ENCODE measurements around the gene TPI1. TPM values are rescaled to one million over a fixed set of nuclear protein-coding genes. Genes with fewer than 3 reads are reported as not detected.

TPI1 gene
- total and polyA plus RNA-seq, 2 of the 8 experiments (the other 6 are each of a cell fraction or from before 2014, with no cell fraction given), result 910 to 3,018 TPM

GRCh38 chr12:6905414-6906040 lies 38.2 kb downstream of the TPI1 start:
- Histone ChIP-seq H2BK12ac (ENCODE audit: low read depth, low read length) (no peak overlapping the region), H3K79me1 (ENCODE audit: low read depth, low read length) (no peaks in the 10 kb centered on the region), H3K4me3 (ENCODE audit: extremely low read depth in 1 of 4, insufficient read depth in 2 of 4, low read depth in 3 of 4, low read length in 4 of 4) (peak overlapping the region in 3 of 4 experiments; percentile 48 to 64 (median 56); a peak in 5 of 8 replicates), H3K9me3 (ENCODE audit: insufficient read depth in 2 of 2, low read depth in 1 of 2, low read length in 1 of 2) (no peaks in the 10 kb centered on the region), H3K4me1 (replicated peaks in 1 of 4; ENCODE audit: control insufficient read depth in 3 of 4, insufficient read depth in 4 of 4, low read length in 3 of 4) (peaks cover 3 to 12% (median 7%) of the 10 kb centered on the region in 4 experiments; a peak in 5 of 7 replicates), H4K91ac (replicated peaks; ENCODE audit: insufficient read length, low read length) (no peak overlapping the region), H3K56ac (replicated peaks; ENCODE audit: insufficient read length, low read depth, low read length) (no peak overlapping the region), H2BK15ac (ENCODE audit: low read length) (0 out of 2 replicates have a peak overlapping the region, but pooled peaks have one; percentile 22), H2AFZ (ENCODE audit: low read length) (no peak overlapping the region), H4K8ac (ENCODE audit: extremely low read depth, insufficient read depth, low read length) (no peak overlapping the region), H3K27ac (ENCODE audit: low read depth, low read length) (peak overlapping the region; percentile 76; the same call in 1 of the 2 replicates), H3K14ac (ENCODE audit: insufficient read length) (no peak overlapping the region), H2BK120ac (replicated peaks; ENCODE audit: low read depth, low read length) (no peak overlapping the region), H4K20me1 (replicated peaks in 1 of 2; ENCODE audit: control insufficient read depth in 1 of 2, insufficient read depth in 2 of 2, low read length in 2 of 2) (no peaks in the 10 kb centered on the region), H3K36me3 (ENCODE audit: control insufficient read depth in 2 of 4, insufficient read depth in 4 of 4, low read length in 3 of 4) (no peaks in the 10 kb centered on the region), H3K23ac (ENCODE audit: insufficient read length) (no peak overlapping the region), H2BK20ac (ENCODE audit: low read length) (no peak overlapping the region), H2AK5ac (ENCODE audit: low read depth, low read length) (no peak overlapping the region), H3K4me2 (ENCODE audit: insufficient read depth in 1 of 2, low read depth in 2 of 2, low read length in 2 of 2) (peak overlapping the region; percentile 84 to 95), H3K4ac (replicated peaks; ENCODE audit: insufficient read length, low read depth, low read length) (no peak overlapping the region), H3K79me2 (ENCODE audit: control insufficient read depth in 1 of 2, insufficient read depth in 2 of 2, low read length in 2 of 2) (no peaks in the 10 kb centered on the region), H4K5ac (ENCODE audit: insufficient read length, low read depth, low read length) (no peak overlapping the region), H2BK5ac (ENCODE audit: low read depth, low read length) (peak overlapping the region; percentile 36), H3K23me2 (ENCODE audit: low read depth, low read length) (peaks cover 3% of the 10 kb centered on the region; the same call in 1 of the 2 replicates), H3K9ac (replicated peaks in 1 of 4; ENCODE audit: extremely low read depth in 1 of 4, low read depth in 3 of 4, low read length in 3 of 4) (peak overlapping the region in 3 of 4 experiments; percentile 60 to 77 (median 76); a peak in 5 of 7 replicates), H3K27me3 (replicated peaks in 1 of 4; ENCODE audit: control insufficient read depth in 3 of 4, extremely low read depth in 1 of 4, insufficient read depth in 3 of 4, low read length in 3 of 4) (peaks cover 0 to 4% (median 0%) of the 10 kb centered on the region in 4 experiments; a peak in 4 of 7 replicates), H3K18ac (ENCODE audit: extremely low read depth, low read length) (no peak overlapping the region)
- ChIA-PET CTCF (ENCODE audit: partially characterized antibody) (interaction anchor here (0.6 to 13.0 kb wide), 11 partner anchors 13 to 239 kb away, joined by 3 to 74 read pairs (median 7); partner anchors contain the start of genes ATN1, ENO2 and SPSB2), POLR2A (ENCODE audit: partially characterized antibody) (interaction anchor here (0.7 to 39.6 kb wide), 11 partner anchors 8 to 145 kb away, joined by 3 to 1027 read pairs (median 18); partner anchors contain the start of genes ATN1, C12orf57, ENO2 and PTPN6)
- DNase-seq (ENCODE audit: low read depth in 1 of 2, low spot score in 2 of 2), result no peak
- TF ChIP-seq POLR2AphosphoS5 (IDR thresholded peaks at IDR 0.05; ENCODE audit: low read depth, low read length) (no peak), RBBP5 (IDR thresholded peaks at IDR 0.05; ENCODE audit: borderline replicate concordance, low read depth, low read length) (no peak), SIX5 (IDR thresholded peaks at IDR 0.05; ENCODE audit: low read depth, low read length) (no peak), SP4 (IDR thresholded peaks at IDR 0.05; ENCODE audit: low read length) (no peak), MAFK (IDR thresholded peaks at IDR 0.05; ENCODE audit: low read depth, low read length) (no peak)
- WGBS, 2 experiments (ENCODE audit: extremely low coverage in 1 of 2, insufficient coverage in 1 of 2, insufficient read length in 1 of 2, insufficient replicate concordance in 2 of 2, low coverage in 1 of 2, low lambda C conversion rate in 2 of 2, missing lambda C conversion rate in 1 of 2), result 62% methylated on average over 5 of the region's 5 CpGs; no CpG with 5 or more reads in 1 of the 2 experiments
- FAIRE-seq, result no peak

Data from H1 (cell line).